T-helper 9 cell (primary cell): ENCODE results near the gene CCR2.
"Not testable (repeated sequence)": the region's sequence is repeated elsewhere in the genome, so short reads cannot be mapped to it uniquely, and the experiment has no call there.

Source experiments
- DNase-seq: peaks from one replicate; pipeline ENCODE4 v3.0.0-alpha.2; 2020
- total RNA-seq, 2 donors: gene quantifications; one replicate each; lab custom pipeline; 2026; lab: John Stamatoyannopoulos, UW

CCR2 gene
- total RNA-seq: 20.3 to 155 reads per million in 2 donors

- DNase-seq: no peak
These were observed at the start of gene CCR2 for GRCh38 chr3:46353647-46354410. CCR2 (plus strand) TSS chr3:46354111; CDS start chr3:46357528, 3,417 bp downstream.

- no peak for DNase-seq
These were observed 49.2 kb upstream of the CCR2 start for GRCh38 chr3:46304739-46305138.

- DNase-seq: no peak
These were observed 40.9 kb upstream of the CCR2 start for GRCh38 chr3:46312991-46313390.

- DNase-seq: no peak
These were observed 39.4 kb upstream of the CCR2 start for GRCh38 chr3:46314517-46314916.

- DNase-seq: no peak
These were observed 37.7 kb upstream of the CCR2 start for GRCh38 chr3:46316206-46316605.

- no peak for DNase-seq
These were observed 35.5 kb upstream of the CCR2 start for GRCh38 chr3:46318207-46318927.

GRCh38 chr3:46321461-46322104 lies 32.3 kb upstream of the CCR2 start:
- DNase-seq: no peak

GRCh38 chr3:46324036-46324435 lies 29.9 kb upstream of the CCR2 start:
- DNase-seq: no peak

- no peak for DNase-seq
These were observed 28.1 kb upstream of the CCR2 start for GRCh38 chr3:46325645-46326300.

GRCh38 chr3:46330676-46331075 lies 23.2 kb upstream of the CCR2 start:
- DNase-seq: not testable (repeated sequence)

- no peak for DNase-seq
These were observed 19.0 kb upstream of the CCR2 start for GRCh38 chr3:46334741-46335478.

- no peak for DNase-seq
These were observed 18.4 kb upstream of the CCR2 start for GRCh38 chr3:46335541-46335940.

GRCh38 chr3:46337911-46338310 lies 16.0 kb upstream of the CCR2 start:
- DNase-seq: no peak

- DNase-seq: no peak
These were observed 15.1 kb upstream of the CCR2 start for GRCh38 chr3:46338840-46339239.

GRCh38 chr3:46344476-46344875 lies 9.4 kb upstream of the CCR2 start:
- DNase-seq: no peak

GRCh38 chr3:46348823-46349482 lies 5.0 kb upstream of the CCR2 start:
- no peak for DNase-seq

GRCh38 chr3:46349484-46350261 lies 4.2 kb upstream of the CCR2 start:
- no peak for DNase-seq

- DNase-seq: no peak
These were observed 3.7 kb upstream of the CCR2 start for GRCh38 chr3:46350262-46350565.

GRCh38 chr3:46351646-46352045 lies 2.3 kb upstream of the CCR2 start:
- DNase-seq: no peak

GRCh38 chr3:46353090-46353489 lies 821 bp upstream of the CCR2 start:
- DNase-seq: no peak

GRCh38 chr3:46354478-46354877 lies 567 bp downstream of the CCR2 start:
- no peak for DNase-seq
